ENCODE results near the gene HPN.

The HPN gene

GRCh38 chr19:35062942-35063341, 21.4 kb downstream of the HPN start:
- no peak for DNase-seq (ENCODE audit: low spot score)

- DNase-seq (ENCODE audit: low spot score), result peak; percentile 59
Measured at GRCh38 chr19:35063940-35064818, 22.7 kb downstream of the HPN start.

GRCh38 chr19:35065574-35065973, 24.1 kb downstream of the HPN start:
- DNase-seq (ENCODE audit: low spot score), result no peak

- DNase-seq (ENCODE audit: low spot score), result no peak
Measured at GRCh38 chr19:35066121-35066520, 24.6 kb downstream of the HPN start.

DNA sequence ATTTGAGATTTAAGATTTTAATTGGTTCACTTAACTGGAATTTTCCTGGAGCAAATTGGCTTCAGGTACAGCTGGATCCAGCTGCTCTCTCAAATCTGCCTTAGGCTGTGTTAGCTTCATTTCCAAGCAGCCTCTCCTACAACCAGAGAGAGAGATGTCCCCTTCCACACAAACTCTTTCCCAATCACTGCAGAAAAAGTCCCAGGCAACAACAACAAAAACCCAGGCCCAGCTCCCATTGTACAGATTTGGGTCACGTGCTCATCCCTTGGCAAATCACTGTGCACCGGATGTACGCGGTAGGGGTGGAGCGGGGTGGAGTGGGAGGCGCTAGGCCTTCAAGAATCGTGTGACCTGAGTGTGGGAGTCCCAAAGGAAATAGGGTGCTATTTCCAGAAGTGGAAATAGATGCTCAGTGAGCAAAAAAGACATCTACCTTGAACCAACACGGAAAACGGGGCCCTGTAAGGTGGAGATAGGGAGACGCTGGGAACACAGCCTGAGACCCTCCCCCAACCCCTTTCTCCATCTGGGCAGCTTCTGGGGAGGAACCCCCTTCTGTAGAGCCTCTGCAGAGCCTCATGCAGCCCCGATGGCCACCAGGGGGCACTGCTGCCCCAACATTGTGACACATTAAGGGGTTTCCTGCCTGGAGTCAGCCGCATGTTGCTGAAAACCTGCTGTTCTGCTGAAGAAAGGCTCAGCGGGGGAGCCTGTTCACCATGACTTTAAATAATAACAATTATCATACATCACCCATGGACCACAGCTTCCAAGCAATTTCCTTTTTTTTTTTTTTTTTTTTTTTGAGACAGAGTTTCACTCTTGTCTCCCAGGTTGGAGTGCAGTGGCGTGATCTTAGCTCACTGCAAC, 25.4 kb downstream of the HPN start:
- peak; percentile 84 for DNase-seq (ENCODE audit: low spot score)

GRCh38 chr19:35068941-35069634, 27.6 kb downstream of the HPN start:
- DNase-seq (ENCODE audit: low spot score), result no peak

GRCh38 chr19:35069696-35070095, 28.2 kb downstream of the HPN start:
- no peak for DNase-seq (ENCODE audit: low spot score)

DNA sequence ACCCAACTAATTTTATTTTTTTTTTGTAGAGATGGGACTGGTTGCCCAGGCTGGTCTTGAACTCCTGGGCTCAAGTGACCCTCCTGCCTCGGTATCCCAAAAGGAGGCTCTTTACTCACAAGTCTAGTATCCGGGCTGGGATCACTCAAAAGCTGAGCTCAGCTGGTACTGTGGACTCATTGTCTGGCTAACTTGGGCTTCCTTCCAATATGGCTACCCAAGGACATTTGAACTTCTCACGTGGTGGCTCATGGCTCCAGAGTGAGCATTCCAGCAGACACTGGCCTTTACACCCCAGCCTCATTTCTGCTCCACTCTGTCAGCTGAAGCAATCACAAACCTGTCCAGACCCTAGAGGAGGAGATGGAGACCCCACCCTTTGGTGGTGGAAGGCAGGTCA, 28.9 kb downstream of the HPN start:
- DNase-seq (ENCODE audit: low spot score), result no peak

GRCh38 chr19:35073516-35073915, 32.0 kb downstream of the HPN start:
- no peak for DNase-seq (ENCODE audit: low spot score)

DNA sequence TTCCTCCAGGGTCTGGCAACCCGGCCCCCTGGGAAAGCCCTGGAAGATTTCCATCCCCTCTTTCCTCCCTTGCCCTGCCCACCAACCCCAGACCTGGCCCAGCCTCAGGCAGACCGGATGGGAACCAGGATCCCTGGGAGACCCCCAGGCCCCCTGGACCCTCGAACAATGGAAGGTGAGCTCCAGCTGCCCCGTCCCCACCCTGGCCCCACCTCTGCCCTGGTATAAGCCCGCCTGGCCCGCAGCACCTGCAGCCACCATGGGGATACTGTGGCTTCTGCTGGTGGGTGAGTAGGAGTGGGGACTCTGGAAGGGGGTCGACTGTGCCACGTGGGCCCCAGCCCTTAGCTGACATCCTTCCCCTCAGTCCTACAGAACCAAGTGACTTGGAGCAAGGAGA, 32.4 kb downstream of the HPN start:
- no peak for DNase-seq (ENCODE audit: low spot score)

DNA sequence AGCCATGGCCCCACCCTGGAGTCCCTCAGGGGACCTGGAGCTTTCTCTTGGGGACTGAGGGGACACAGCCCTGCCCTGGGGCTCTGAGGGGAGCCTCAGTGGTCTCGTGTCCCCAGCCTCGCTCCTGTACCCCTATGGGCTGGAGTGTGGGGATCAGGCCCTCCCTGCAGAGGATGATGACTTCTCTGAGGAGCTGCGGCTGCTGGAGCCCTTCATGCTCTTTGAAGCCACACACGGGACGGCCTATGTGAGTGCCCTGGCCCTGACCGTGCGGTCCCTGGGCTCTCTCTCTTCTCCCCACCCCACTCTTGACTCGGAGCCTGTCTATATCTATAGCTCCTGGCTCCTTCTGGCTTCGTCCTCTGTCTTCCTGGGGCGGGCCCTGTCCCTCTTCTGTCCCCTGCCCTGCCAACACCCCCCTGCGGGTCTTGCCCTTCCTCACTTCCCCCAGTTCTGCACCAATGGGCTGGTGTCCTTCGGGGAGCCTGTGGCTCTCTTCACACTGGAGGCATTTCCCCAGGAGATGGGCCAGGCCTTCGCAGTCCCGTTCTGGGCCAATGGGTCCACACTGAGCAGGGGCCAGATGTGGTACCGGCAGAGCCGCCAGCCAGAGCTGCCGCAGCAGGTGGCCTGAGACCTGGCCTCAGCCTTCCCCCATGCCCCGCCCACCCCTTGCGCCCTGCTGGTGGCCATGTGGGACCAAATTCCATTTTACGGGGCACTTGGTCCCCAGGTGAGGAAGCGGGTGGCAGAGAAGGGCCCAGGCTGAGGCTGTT, 33.1 kb downstream of the HPN start:
- no peak for DNase-seq (ENCODE audit: low spot score)

DNA sequence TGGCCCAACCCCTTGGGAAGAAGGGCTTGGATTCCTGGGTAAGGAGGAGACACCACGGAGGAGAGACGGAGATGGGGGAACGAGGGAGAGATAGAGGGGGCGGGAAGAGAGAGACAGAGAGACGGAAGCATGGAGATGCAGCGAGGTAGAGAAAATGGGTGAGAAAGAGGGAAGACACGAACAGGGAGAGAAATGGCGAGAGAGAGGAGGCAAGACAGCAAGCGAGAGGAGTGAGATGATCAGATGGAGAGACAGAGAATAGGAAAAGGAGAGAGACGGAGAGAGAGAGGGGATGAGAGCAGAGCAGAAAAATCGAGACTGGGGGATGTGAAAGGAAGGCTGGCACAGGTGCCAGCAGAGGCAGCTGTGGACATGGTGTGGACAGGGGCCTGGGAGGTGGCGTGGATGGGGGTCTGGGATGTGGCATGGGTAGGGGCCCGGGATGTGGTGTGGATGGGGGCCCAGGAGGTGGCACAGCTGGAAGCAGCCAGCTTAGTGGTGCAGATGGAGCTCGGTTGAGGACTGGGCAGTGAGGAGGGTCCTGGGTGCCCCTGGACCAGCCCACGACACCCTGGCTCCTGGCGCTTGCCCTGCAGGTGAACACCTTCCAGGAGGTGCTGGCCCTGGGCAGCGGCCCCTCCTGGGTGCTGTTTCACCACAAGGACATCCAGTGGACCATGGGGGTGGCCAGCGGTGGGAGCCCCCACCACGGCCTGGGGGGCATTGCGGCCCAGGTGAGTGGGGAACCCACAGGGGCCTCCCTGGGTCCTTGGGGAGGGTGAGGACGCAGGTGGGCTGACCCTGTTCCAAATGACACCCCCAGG, 33.9 kb downstream of the HPN start:
- DNase-seq (ENCODE audit: low spot score), result no peak

- DNase-seq (ENCODE audit: low spot score), result no peak
Measured at GRCh38 chr19:35076026-35076370, 34.5 kb downstream of the HPN start.

GRCh38 chr19:35076657-35077056, 35.1 kb downstream of the HPN start:
- DNase-seq (ENCODE audit: low spot score), result no peak

DNA sequence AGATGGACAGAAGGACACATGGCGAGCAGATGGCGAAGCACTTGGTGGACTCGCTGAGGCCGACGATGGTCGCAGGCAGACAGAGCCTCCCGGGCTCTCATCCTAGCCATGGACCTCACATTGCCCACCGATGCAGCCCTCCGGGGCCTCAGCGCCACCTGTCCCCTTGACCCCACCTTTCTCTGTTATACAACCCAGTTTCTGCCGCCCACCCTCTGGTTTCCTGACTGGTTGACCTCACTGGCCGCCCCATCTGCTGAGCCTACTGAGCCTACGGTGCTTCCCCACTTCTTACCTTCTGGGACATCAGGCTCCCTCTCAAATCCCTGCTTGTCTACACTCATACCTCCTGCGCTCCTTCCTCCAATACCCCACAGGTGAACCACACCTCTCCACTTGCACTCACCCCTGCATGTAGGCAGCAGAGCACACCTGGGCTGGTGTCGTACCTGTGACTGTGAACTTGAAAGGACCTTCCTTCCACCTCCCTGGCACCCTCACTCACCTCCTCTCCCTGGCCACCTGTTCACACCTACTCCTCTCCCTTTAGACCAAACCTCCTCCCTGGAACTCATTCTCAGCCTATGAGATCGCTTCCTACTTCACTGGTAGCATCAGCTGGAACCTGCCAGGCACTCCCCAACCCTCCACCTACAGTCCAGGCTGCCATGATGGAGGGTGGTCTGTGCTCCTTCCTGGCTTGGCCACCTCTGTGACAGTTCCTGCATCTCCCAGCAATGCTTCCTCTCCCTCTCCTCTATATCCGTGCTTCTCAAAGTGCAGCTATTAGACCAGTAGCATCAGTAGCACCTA, 36.1 kb downstream of the HPN start:
- DNase-seq (ENCODE audit: low spot score), result no peak

DNA sequence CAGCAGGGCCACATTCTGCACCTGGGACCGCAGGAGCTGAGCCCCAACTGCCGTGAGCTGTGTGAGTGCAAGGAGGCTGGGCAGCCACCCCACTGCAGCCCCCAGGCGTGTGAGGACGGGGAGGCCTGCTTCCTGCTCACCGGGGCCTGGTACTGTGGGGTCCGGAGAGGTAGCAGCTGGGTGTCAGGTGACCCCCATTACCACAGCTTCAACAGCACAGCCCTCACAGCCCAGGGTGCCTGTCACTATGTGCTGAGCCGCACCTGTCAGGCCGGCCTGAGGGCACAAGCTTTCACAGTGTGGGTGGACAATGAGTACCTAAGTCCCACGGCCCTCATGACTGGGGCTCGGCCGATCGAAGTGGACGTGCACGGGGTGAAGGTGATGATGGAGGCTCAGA, 38.3 kb downstream of the HPN start:
- DNase-seq (ENCODE audit: low spot score), result no peak

DNA sequence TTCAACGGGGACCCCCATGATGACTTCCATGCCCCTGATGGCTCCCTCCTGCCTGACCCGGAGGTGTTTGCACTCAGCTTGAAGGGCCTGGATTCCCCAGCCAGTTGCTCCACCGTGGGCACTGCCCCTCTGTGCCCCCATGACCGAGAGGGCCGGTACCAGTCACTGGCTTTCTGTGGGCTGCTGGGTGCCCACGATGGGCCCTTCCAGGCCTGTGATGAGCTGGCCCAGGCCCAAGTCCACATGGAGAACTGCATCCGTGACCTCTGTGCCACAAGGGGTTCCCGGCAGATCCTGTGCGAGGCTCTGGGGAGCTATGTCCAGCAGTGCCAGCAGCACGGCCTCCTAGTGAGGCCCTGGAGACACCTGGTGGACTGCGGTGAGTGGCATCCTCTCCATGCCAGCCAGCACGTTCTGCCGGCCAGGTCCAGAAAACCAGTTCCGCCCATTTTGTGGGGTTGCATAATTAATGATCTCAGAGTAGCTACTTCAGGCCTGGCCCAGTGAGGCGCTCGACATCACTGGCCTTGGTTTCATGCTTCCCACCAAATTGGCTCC, 39.2 kb downstream of the HPN start:
- no peak for DNase-seq (ENCODE audit: low spot score)

DNA sequence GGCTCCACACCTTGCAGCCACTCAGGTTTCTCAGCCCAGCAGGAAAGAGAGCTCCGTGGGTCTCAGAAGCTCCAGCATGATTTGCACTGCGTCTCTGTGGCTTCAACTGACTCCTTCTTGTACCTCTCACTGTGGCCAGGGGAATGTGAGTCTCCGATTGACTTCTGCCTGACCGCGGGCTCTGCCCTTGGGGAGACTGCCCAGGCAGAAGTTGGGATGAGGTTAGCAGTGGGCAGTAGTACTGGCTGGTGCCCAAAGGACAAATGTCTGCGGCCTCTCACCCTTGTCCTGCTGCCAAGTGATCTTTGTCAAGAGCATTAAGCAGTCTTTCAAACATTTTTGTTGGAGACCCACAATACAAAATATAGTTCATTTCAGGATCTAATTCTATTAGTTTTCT, 39.7 kb downstream of the HPN start:
- no peak for DNase-seq (ENCODE audit: low spot score)

- no peak for DNase-seq (ENCODE audit: low spot score)
Measured at GRCh38 chr19:35083691-35084508, 42.4 kb downstream of the HPN start.

All from SW480 (cell line).